GM19468 (cell line): ENCODE results near the gene PAGE2B.
"Not testable (repeated sequence)": the region's sequence is repeated elsewhere in the genome, so short reads cannot be mapped to it uniquely, and the experiment has no call there.

ENCODE experiments used
- ATAC-seq: cut with Tn5 transposase; IDR thresholded peaks from one replicate; pipeline ENCODE4 v1.9.1; 2021; ENCODE audit warnings: mild to moderate bottlenecking, moderate library complexity, moderate number of reproducible peaks; ENCODE audit not compliant: unreplicated experiment; ENCODE audit errors: extremely low read depth

PAGE2B gene

GRCh38 chrX:55107262-55107661 is 32.4 kb downstream of the PAGE2B start:
- no peak for ATAC-seq

GRCh38 chrX:55107911-55108310 is 33.1 kb downstream of the PAGE2B start:
- no peak for ATAC-seq

- ATAC-seq, result no peak
These were observed 34.5 kb downstream of the PAGE2B start for GRCh38 chrX:55109306-55109705.

GRCh38 chrX:55111578-55112254 is 36.9 kb downstream of the PAGE2B start:
- no peak for ATAC-seq

- ATAC-seq, result not testable (repeated sequence)
These were observed 41.8 kb downstream of the PAGE2B start for GRCh38 chrX:55116589-55116988.

GRCh38 chrX:55118574-55118973 is 43.7 kb downstream of the PAGE2B start:
- ATAC-seq, result no peak

GRCh38 chrX:55119271-55119670 is 44.4 kb downstream of the PAGE2B start:
- no peak for ATAC-seq

- no peak for ATAC-seq
These were observed 44.9 kb downstream of the PAGE2B start for GRCh38 chrX:55119712-55120111.

GRCh38 chrX:55120761-55121358 is 46.0 kb downstream of the PAGE2B start:
- no peak for ATAC-seq

- no peak for ATAC-seq
These were observed 49.1 kb downstream of the PAGE2B start for GRCh38 chrX:55123900-55124299.

GRCh38 chrX:55127692-55128091 is 52.9 kb downstream of the PAGE2B start:
- ATAC-seq, result no peak
